Activated T-helper 1 cell treated with anti-CD3 and anti-CD28 coated beads, Interleukin-2, amount 50 U/mL, for 16 hours (primary cell): ENCODE measurements around the gene BAHD1.

Experiments used
- DNase-seq, 2 donors: peaks; one replicate each; pipeline ENCODE4 v3.0.0-alpha.2; 2020; ENCODE audit warnings: low read depth in 1 of 2, low spot score in 1 of 2

Gene BAHD1

GRCh38 chr15:40421246-40422157 lies 19.3 kb upstream of the BAHD1 start:
- peak; percentile 68 to 72 for DNase-seq

GRCh38 chr15:40424483-40425115 lies 16.2 kb upstream of the BAHD1 start:
- DNase-seq: no peak

GRCh38 chr15:40425681-40426080 lies 15.1 kb upstream of the BAHD1 start:
- DNase-seq: no peak

GRCh38 chr15:40427188-40427587 lies 13.6 kb upstream of the BAHD1 start:
- DNase-seq: no peak

- no peak for DNase-seq
Measured at GRCh38 chr15:40428185-40428584, 12.6 kb upstream of the BAHD1 start.

- DNase-seq: no peak
Measured at GRCh38 chr15:40429068-40429710, 11.6 kb upstream of the BAHD1 start.

GRCh38 chr15:40430271-40430805 lies 10.4 kb upstream of the BAHD1 start:
- no peak for DNase-seq

GRCh38 chr15:40435023-40435709 lies 5.6 kb upstream of the BAHD1 start:
- DNase-seq: no peak

- no peak for DNase-seq
Measured at GRCh38 chr15:40435710-40436089, 5.1 kb upstream of the BAHD1 start.

GRCh38 chr15:40436116-40436891 lies 4.4 kb upstream of the BAHD1 start:
- DNase-seq: no peak

- no peak for DNase-seq
Measured at GRCh38 chr15:40436892-40437751, 3.6 kb upstream of the BAHD1 start.

GRCh38 chr15:40437752-40438687 lies 2.7 kb upstream of the BAHD1 start:
- no peak for DNase-seq

GRCh38 chr15:40438712-40439111 lies 2.0 kb upstream of the BAHD1 start:
- no peak for DNase-seq

- no peak for DNase-seq
Measured at GRCh38 chr15:40439461-40439959, 1.2 kb upstream of the BAHD1 start.

GRCh38 chr15:40439960-40440742 lies 602 bp upstream of the BAHD1 start:
- DNase-seq: no peak

- DNase-seq: no peak
Measured at GRCh38 chr15:40441565-40442531, 1.1 kb downstream of the BAHD1 start.
